Measurements from ENCODE around the gene TMEM141.
"Not testable (repeated sequence)": the region's sequence is repeated elsewhere in the genome, so short reads cannot be mapped to it uniquely, and the experiment has no call there.

The TMEM141 gene

DNA sequence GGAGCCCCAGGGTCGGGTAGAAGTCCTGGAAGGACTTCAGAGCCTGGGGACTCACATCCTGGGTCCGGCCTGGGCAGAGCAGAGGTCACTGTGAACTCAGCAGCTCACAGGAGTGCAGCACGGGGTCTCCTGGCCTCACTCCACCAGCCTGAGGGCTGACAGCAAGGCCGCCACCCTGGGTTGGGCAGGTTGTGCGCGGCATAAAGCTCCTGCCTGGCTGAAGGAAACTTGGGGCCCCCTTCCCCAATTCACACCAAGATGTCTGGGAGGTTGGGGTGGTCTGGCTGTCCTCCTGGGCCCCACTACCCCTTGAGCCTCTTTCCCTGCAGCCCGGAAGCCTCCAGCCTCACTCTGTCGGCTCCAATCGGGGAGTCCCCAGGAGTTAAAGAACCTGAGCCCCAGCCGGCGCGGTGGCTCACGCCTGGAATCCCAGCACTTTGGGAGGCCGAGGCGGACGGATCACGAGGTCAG lies 28.9 kb upstream of the TMEM141 start:
- CTCF ChIA-PET, result interaction anchor here (0.6 kb wide), 2 partner anchors 185 to 284 kb away, joined by 3 read pairs; no protein-coding TSS in a partner anchor
- no peak for DNase-seq (ENCODE audit: extremely low spot score)
- POLR2A ChIA-PET, result interaction anchor here (1.2 kb wide), 1 partner anchor 33 kb away, joined by 3 read pairs; no protein-coding TSS in a partner anchor
- TF ChIP-seq CTBP1 (IDR thresholded peaks at IDR 0.05; ENCODE audit: borderline replicate concordance) (no peak), NFRKB (IDR thresholded peaks at IDR 0.05) (no peak), ELF4 (IDR thresholded peaks at IDR 0.05) (no peak), FOXK2 (IDR thresholded peaks at IDR 0.05) (no peak), LEF1 (IDR thresholded peaks at IDR 0.05; ENCODE audit: borderline replicate concordance) (no peak), FOXM1 (IDR thresholded peaks at IDR 0.05; ENCODE audit: borderline replicate concordance) (no peak), SP1 (IDR thresholded peaks at IDR 0.05) (no peak), BHLHE40 (IDR thresholded peaks at IDR 0.05; ENCODE audit: borderline replicate concordance) (no peak), ZNF384 (IDR thresholded peaks at IDR 0.05) (no peak), ARNT (IDR thresholded peaks at IDR 0.05) (no peak), TARDBP (IDR thresholded peaks at IDR 0.05) (no peak), SUZ12 (IDR thresholded peaks at IDR 0.05) (no peak), FOXA1 (IDR thresholded peaks at IDR 0.05) (no peak), HDGF (IDR thresholded peaks at IDR 0.05; ENCODE audit: borderline replicate concordance) (no peak)
- TF ChIP-seq, protein P1, sequence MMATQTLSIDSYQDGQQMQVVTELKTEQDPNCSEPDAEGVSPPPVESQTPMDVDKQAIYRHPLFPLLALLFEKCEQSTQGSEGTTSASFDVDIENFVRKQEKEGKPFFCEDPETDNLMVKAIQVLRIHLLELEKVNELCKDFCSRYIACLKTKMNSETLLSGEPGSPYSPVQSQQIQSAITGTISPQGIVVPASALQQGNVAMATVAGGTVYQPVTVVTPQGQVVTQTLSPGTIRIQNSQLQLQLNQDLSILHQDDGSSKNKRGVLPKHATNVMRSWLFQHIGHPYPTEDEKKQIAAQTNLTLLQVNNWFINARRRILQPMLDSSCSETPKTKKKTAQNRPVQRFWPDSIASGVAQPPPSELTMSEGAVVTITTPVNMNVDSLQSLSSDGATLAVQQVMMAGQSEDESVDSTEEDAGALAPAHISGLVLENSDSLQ (IDR thresholded peaks at IDR 0.05), result no peak

DNA sequence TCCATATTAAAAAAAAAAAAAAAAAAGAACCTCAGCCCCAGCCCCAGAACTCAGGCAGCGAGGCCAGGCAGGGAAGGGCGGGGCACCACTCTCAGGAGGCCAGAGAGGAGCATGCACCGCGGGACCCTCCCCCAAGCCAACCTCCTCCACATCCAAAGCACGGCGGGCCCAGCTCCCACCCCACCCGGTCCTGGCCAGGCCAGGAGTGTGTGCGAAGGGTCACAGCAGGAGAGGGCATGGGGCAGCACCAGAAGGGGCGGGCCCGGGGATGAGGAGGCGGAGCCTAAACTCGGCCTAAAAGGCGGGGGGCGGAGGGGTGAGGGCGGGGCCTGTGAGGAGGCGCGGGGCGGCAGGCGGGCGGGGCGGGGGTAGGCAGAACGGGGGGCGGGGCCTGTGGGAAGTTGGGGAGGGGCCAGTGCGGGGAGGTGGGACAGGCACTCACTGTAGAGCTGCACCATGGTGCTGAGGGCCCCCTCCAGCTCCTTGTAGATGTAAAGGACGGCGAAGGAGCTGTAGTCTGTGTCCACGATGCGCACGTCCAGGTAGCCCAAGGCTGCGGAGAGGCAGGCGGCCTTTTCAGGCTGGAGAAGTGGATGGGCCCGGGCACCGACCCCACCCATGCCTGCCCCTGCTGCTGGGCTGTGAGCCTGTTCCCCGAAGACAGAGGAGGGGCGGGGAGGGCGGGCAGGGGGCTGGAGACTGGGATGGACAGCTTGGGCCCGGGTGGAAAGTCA lies 28.1 kb upstream of the TMEM141 start:
- peak; percentile 95 for TF ChIP-seq ZNF384 (IDR thresholded peaks at IDR 0.05)
- TF ChIP-seq FOXK2 (IDR thresholded peaks at IDR 0.05), result no peak
- TF ChIP-seq L3MBTL2 (conservative IDR thresholded peaks at IDR 0.05), result 0 out of 2 replicates have a peak, but pooled peaks have one; percentile 23
- ChIA-PET CTCF (interaction anchor here (0.6 to 1.0 kb wide), 3 partner anchors 21 to 284 kb away, joined by 3 read pairs; no protein-coding TSS in a partner anchor), POLR2A (interaction anchor here (0.6 to 1.2 kb wide), 3 partner anchors 16 to 35 kb away, joined by 3 to 5 read pairs (median 3); no protein-coding TSS in a partner anchor)
- peak; percentile 90 for DNase-seq (ENCODE audit: extremely low spot score)

DNA sequence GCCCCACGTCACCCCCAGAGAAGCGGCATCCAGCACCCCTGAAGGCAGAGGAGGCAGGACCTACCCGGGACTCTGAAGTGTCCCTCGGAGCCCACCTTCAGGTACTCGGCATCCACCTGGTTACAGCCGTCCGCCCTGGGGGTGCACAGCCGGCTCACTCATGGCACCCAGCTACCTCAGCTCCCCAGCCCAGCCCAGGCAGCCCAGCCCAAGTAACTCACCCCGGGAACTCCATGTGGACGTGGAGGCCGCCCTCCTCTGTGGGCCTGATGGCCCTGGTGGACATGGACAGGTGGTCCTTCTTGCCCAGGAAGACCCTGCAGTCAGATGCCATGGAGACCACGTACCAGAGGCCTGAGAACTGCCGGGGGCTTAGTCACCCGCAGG lies 27.5 kb upstream of the TMEM141 start:
- DNase-seq (ENCODE audit: extremely low spot score), result no peak
- CTCF ChIA-PET, result interaction anchor here (0.6 to 1.0 kb wide), 2 partner anchors 20 to 266 kb away, joined by 3 read pairs; no protein-coding TSS in a partner anchor
- POLR2A ChIA-PET, result interaction anchor here (0.6 to 1.0 kb wide), 2 partner anchors 16 to 36 kb away, joined by 3 to 5 read pairs; no protein-coding TSS in a partner anchor
- no peak for TF ChIP-seq FOXM1 (IDR thresholded peaks at IDR 0.05; ENCODE audit: borderline replicate concordance)
- TF ChIP-seq CTBP1 (IDR thresholded peaks at IDR 0.05; ENCODE audit: borderline replicate concordance), result no peak
- no peak for TF ChIP-seq ARNT (IDR thresholded peaks at IDR 0.05)
- no peak for TF ChIP-seq LEF1 (IDR thresholded peaks at IDR 0.05; ENCODE audit: borderline replicate concordance)
- TF ChIP-seq HDGF (IDR thresholded peaks at IDR 0.05; ENCODE audit: borderline replicate concordance), result no peak

DNA sequence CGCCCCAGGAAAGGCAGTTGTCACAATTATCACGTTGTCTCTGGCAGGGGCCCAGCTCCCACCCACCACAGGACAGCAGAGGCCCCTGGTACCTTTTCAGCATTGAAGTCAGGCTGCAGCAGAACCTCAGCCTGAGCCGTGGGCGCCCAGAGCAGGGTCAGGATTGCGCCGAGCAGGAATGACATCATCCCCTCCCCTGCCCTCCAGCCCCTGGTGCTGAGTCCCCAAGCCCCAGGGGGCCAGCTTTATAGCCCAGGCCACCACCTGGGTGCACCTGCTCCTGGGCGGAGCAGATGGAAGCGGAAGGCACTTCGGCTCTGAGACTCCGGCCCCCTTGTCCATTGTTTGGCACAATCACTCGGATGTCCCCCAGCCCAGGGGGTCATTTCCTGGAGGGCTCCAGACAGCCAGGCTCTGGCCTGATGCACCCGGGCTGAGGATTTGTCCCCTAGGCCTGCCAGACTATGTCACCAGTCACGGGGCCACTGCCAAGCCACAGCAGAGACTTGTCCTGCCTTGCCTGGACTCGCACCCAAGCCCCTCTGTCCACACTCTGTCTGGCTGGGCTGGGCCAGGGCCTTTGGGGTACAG lies 26.7 kb upstream of the TMEM141 start, which contains the start of gene LCN15:
TSS of gene LCN15 (minus strand) at position 218 of the 591 bp plus-strand sequence. CDS start at position 188, 30 bp downstream.
- no peak for TF ChIP-seq L3MBTL2 (conservative IDR thresholded peaks at IDR 0.05)
- TF ChIP-seq FOXM1 (IDR thresholded peaks at IDR 0.05; ENCODE audit: borderline replicate concordance), result no peak
- no peak for TF ChIP-seq ELF4 (IDR thresholded peaks at IDR 0.05)
- TF ChIP-seq, protein P1 (IDR thresholded peaks at IDR 0.05), result no peak
- no peak for TF ChIP-seq ZNF384 (IDR thresholded peaks at IDR 0.05)
- POLR2A ChIA-PET, result no interaction called here

DNA sequence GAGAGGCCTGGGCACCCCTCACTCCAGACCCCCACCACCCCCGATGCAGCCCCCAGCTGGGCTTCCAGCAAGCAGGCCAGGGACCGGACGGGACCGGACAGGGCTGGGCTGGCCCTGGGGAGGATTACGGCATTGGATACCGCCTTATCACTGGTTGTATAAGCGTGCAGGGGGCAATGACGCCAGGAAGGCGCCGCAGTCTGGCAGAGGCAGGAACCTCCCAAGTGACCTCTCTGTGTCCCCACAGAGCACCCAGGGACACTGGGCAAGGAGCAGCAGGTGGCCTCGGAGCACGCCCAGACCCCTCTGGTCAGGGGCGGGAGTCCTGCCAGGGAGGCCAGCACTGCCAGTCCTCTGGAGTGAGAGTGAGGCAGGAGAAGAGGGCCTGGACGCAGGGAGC lies 26.1 kb upstream of the TMEM141 start:
- DNase-seq (ENCODE audit: extremely low spot score), result no peak
- no peak for TF ChIP-seq LEF1 (IDR thresholded peaks at IDR 0.05; ENCODE audit: borderline replicate concordance)
- TF ChIP-seq, protein P1 (IDR thresholded peaks at IDR 0.05), result no peak
- TF ChIP-seq ELF4 (IDR thresholded peaks at IDR 0.05), result no peak
- no peak for TF ChIP-seq FOXM1 (IDR thresholded peaks at IDR 0.05; ENCODE audit: borderline replicate concordance)
- no peak for TF ChIP-seq SUZ12 (IDR thresholded peaks at IDR 0.05)
- TF ChIP-seq BHLHE40 (IDR thresholded peaks at IDR 0.05; ENCODE audit: borderline replicate concordance), result no peak
- TF ChIP-seq FOXA1 (IDR thresholded peaks at IDR 0.05), result no peak
- no peak for TF ChIP-seq HDGF (IDR thresholded peaks at IDR 0.05; ENCODE audit: borderline replicate concordance)
- TF ChIP-seq ZNF384 (IDR thresholded peaks at IDR 0.05), result no peak
- TF ChIP-seq FOXK2 (IDR thresholded peaks at IDR 0.05), result no peak
- no peak for TF ChIP-seq NFRKB (IDR thresholded peaks at IDR 0.05)
- no peak for TF ChIP-seq SP1 (IDR thresholded peaks at IDR 0.05)
- TF ChIP-seq L3MBTL2 (conservative IDR thresholded peaks at IDR 0.05), result no peak
- TF ChIP-seq ARNT (IDR thresholded peaks at IDR 0.05), result no peak
- TF ChIP-seq CTBP1 (IDR thresholded peaks at IDR 0.05; ENCODE audit: borderline replicate concordance), result no peak
- TF ChIP-seq TARDBP (IDR thresholded peaks at IDR 0.05), result no peak
- ChIA-PET CTCF (no interaction called here), POLR2A (no interaction called here)

More for the DNA sequence above, 26.7 kb upstream of the TMEM141 start, which contains the start of gene LCN15:
- CTCF ChIA-PET, result no interaction called here
- DNase-seq (ENCODE audit: extremely low spot score), result no peak

DNA sequence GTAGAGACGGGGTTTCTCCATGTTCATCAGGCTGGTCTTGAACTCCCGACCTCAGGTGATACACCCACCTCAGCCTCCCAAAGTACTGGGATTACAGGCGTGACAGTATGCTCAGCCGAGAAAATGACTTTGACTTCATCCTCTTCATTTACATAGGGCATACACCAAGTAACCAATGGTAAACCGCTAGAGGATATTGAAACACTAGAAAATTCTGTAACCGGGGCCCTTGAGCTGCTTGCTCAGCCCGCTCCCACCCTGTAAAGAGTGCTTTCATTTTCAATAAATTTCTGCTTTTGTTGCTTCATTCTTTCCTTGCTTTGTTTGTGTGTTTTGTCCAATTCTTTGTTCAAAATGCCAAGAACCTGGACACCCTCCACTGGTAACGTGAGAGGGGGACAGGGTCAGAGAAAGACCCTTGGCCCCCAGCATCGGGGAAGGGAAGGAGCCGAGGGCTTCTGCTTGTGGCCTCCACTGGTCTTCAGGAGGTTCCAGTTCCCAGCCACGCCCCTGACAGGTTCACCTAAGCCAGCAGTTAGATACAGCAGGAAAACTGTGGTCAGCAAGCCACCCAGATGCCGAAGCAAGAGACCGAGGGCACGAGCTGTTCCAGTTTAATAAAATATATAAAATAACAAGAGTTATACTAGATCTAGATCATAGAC lies 25.3 kb upstream of the TMEM141 start:
- ChIA-PET POLR2A (interaction anchor here (0.6 to 0.8 kb wide), 2 partner anchors 37 to 160 kb away, joined by 3 read pairs; no protein-coding TSS in a partner anchor), CTCF (interaction anchor here (1.0 to 1.6 kb wide), 3 partner anchors 8 to 25 kb away, joined by 4 to 7 read pairs (median 6); partner anchors contain the start of genes LCN8 and TMEM141)
- not testable (repeated sequence) for DNase-seq (ENCODE audit: extremely low spot score)

DNA sequence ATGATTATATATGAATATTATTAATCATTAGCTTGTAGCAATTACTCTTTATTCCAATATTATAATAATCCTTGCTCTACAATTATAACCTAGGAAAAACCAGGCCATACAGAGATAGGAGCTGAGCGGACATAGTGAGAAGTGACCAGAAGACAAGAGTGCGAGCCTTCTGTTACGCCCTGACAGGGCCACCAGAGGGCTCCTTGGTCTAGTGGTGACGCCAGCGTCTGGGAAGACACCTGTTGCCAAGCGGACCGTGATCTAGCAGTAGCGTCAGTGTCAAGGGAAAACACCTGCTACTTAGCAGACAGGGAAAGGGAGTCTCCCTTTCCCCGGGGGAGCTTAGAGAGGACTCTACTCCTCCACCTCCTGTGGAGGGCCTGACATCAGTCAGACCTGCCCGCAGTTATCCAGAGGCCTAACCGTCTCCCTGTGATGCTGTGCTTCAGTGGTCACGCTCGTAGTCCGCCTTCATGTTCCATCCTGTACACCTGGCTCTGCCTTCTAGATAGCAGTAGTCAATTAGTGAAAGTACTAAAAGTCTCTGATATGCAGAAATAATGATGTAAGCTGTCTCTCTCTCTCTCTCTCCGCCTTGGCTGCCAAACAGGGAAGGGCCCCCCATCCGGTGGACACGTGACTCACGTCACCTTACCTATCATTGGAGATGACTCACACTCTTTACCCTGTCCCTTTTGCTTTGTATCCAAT lies 24.6 kb upstream of the TMEM141 start:
- DNase-seq (ENCODE audit: extremely low spot score), result not testable (repeated sequence)
- ChIA-PET CTCF (interaction anchor here (1.0 to 1.6 kb wide), 3 partner anchors 9 to 24 kb away, joined by 4 to 7 read pairs (median 6); partner anchors contain the start of genes LCN8 and TMEM141), POLR2A (interaction anchor here (0.6 to 0.8 kb wide), 2 partner anchors 38 to 160 kb away, joined by 3 read pairs; no protein-coding TSS in a partner anchor)
